NT2/D1 (cell line): ENCODE measurements around the gene SEC22B.
"Not testable (repeated sequence)": the region's sequence is repeated elsewhere in the genome, so short reads cannot be mapped to it uniquely, and the experiment has no call there.

Experiments
- SUZ12 ChIP-seq: IDR thresholded peaks from 2 replicates; pipeline ENCODE4 v1.6.1; 2011; ENCODE audit not compliant: insufficient read length, insufficient read depth; ENCODE audit errors: extremely low read depth
- YY1 ChIP-seq: IDR thresholded peaks from 2 replicates; pipeline ENCODE4 v1.6.1; 2011; ENCODE audit not compliant: insufficient read length, insufficient read depth

DNA sequence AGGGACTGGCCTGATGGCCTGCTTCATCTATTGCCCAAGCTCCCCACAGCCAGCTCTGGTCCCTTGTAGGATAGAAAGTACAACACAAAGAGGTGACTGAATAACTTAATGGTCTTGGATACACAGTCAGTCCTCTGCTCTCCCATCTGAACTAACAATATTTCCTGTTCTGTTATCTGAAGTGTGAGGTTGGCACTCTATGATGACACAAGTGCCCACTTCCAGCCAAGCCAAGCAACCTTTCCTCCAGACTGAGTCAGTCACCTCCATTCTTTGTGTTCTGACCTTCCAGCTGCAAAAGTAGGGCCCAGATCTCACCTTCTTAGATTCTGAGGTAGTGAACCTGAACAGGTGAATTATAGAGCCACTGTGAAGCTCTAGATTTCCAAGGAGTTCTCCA is 34.5 kb downstream of the SEC22B start:
- TF ChIP-seq YY1, SUZ12: not testable (repeated sequence)
